Psoas muscle (tissue), 8 donors: ENCODE measurements around the gene VPS35L. TPM values are rescaled to one million over a fixed set of nuclear protein-coding genes. Genes with fewer than 3 reads are reported as not detected.

Source experiments
- ATAC-seq, 4 donors: fragments of 200-7000 bp; cut with Tn5 transposase; one replicate each; pipeline ENCODE4 v1.9.1; 2020; ENCODE audit warnings: moderate library complexity in 3 of 4, mild to moderate bottlenecking in 2 of 4
- DNase-seq, 2 donors: peaks; one replicate each; pipeline ENCODE4 v3.0.0-alpha.2; 2020
- H3K27ac ChIP-seq: fragments of 200-600 bp; one replicate; pipeline ENCODE4 v1.8.0; 2022
- H3K27me3 ChIP-seq, 3 donors: fragments of 200-600 bp in 1 of 3; one replicate each; pipeline versions ENCODE4 v1.6.1 to v1.8.0; 2013 to 2022; ENCODE audit warnings: low read length in 2 of 3, mild to moderate bottlenecking in 2 of 3, moderate library complexity in 1 of 3; ENCODE audit not compliant: insufficient read depth in 3 of 3
- H3K36me3 ChIP-seq, 2 donors: fragments of 200-600 bp in 1 of 2; one replicate each; pipeline versions ENCODE4 v1.6.1 to v1.8.0; 2013 to 2022; ENCODE audit warnings: low read depth in 1 of 2, mild to moderate bottlenecking in 1 of 2, moderate library complexity in 1 of 2; ENCODE audit not compliant: insufficient read depth in 1 of 2
- H3K4me1 ChIP-seq: fragments of 200-600 bp; one replicate; pipeline ENCODE4 v1.8.0; 2022
- H3K4me3 ChIP-seq: fragments of 200-600 bp; one replicate; pipeline ENCODE4 v1.8.0; 2022; ENCODE audit warnings: mild to moderate bottlenecking
- H3K9me3 ChIP-seq: fragments of 200-600 bp; one replicate; pipeline ENCODE4 v1.8.0; 2022
- WGBS, 3 donors: extraction: QIAGEN DNeasy Blood & Tissue Kit; methylation state at CpG; one replicate each; pipeline versions ENCODE4 v1.1.6 to v1.1.7; 2013; 5-methylcytosine and 5-hydroxymethylcytosine counted together
- intact Hi-C, 2 donors: fragments of 100-400 bp; cut with DNase I; formaldehyde crosslinking; loops; one replicate each; pipeline versions ENCODE4 v1.11.0 to v1.14.2; 2022
- polyA plus RNA-seq, 3 donors: library from polyadenylated mRNA; stranded (reverse); fragments of 200-250 nt; gene quantifications; one replicate each; pipeline ENCODE4 v1.2.3, GENCODE V29; 2013
- total RNA-seq, 4 donors: library from RNA; stranded (reverse); fragmentation: NEBNext Ultra II Directional in 2 of 4; extraction: Animal tissue kit (Norgen Biotek cat#: 25700) in 2 of 4; gene quantifications; one replicate each; pipeline versions ENCODE4 v1.2.1 to v1.2.4, GENCODE V29; 2021 to 2023
- TF ChIP-seq, protein P1 (sequence below): fragments of 200-600 bp; IDR thresholded peaks from one replicate; pipeline ENCODE4 v1.8.0; 2022; ENCODE audit warnings: antibody characterized with exemption
- donor health status: healthy with polysubstance abuse.
- donor health status: DM: no; HTN: no; CAD: no; lungs with moderate emphysema.
- donor health status: Bipolar disorder and iron deficiency.
- donor health status: healthy.
- donor health status: DM: yes; HTN: yes; CAD: no.
- donor health status: DM: no; HTN: no; CAD: no.
- donor health status: DM: no; HTN: no; CAD: no.
- donor health status: DM: yes; HTN: yes; CAD: no.

The VPS35L gene
- total and polyA plus RNA-seq, 7 donors = 12.6 to 34.6 (median 27.8) TPM

DNA sequence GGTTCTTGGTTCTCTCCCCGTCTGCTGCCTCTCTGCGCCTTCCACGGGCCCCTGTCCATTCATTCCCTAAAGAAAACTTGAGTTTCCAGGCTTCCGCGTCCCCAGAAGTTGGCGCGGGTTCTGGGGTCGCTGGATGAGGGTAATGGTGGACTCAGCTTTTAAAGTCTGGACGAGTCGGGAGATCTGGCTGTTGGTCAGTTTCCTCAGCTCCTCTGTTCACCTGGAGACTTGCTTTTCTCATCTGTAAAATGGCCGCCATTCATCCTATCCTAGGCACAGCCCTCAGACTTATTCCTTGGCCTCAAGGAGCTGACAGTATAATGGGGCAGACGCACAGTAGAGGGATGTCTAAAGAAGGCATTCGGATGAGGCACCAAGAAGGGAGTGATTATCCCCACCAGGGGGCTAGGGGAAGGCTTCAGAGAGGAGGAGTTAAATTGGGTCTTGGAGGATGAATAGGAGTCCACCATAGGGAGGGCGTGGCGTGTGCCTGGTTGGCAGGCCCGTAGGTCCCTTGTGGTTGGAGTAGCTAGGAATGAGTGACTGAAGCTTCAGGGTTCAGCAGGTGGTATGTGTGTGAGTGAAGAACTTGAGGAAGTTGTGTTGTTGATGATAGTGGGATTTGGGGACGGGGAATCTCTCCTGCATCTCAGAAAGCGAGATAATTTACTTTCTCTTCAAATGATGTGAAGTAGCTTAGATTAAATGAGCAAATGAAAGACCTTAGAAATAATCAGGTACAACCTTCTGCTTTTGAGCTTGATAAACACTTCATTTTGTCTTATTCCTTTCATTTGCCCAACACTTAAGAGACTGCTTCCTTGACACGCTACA, 652 bp downstream of the VPS35L start:
- Histone ChIP-seq H3K4me1 (peaks cover 5% of the 10 kb centered on the region), H3K9me3 (no peaks in the 10 kb centered on the region), H3K27ac (peak overlapping the region; percentile 93), H3K27me3 (no peaks in the 10 kb centered on the region), H3K36me3 (peaks cover 0 to 15% of the 10 kb centered on the region in 2 donors), H3K4me3 (peak overlapping the region; percentile 90)
- DNase-seq = no peak
- TF ChIP-seq, protein P1, sequence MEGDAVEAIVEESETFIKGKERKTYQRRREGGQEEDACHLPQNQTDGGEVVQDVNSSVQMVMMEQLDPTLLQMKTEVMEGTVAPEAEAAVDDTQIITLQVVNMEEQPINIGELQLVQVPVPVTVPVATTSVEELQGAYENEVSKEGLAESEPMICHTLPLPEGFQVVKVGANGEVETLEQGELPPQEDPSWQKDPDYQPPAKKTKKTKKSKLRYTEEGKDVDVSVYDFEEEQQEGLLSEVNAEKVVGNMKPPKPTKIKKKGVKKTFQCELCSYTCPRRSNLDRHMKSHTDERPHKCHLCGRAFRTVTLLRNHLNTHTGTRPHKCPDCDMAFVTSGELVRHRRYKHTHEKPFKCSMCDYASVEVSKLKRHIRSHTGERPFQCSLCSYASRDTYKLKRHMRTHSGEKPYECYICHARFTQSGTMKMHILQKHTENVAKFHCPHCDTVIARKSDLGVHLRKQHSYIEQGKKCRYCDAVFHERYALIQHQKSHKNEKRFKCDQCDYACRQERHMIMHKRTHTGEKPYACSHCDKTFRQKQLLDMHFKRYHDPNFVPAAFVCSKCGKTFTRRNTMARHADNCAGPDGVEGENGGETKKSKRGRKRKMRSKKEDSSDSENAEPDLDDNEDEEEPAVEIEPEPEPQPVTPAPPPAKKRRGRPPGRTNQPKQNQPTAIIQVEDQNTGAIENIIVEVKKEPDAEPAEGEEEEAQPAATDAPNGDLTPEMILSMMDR = no peak
- WGBS, 3 donors = 35 to 38% (median 36%) methylated on average over 19 of the region's 19 CpGs
- intact Hi-C loops = loop anchor here in 1 of 2 donors (2.0 to 5.0 kb wide), 3 partner anchors 33 to 831 kb away; partner anchors contain the start of genes CCP110 and GDE1
- ATAC-seq = peak in 1 of 4 donors; percentile 1

DNA sequence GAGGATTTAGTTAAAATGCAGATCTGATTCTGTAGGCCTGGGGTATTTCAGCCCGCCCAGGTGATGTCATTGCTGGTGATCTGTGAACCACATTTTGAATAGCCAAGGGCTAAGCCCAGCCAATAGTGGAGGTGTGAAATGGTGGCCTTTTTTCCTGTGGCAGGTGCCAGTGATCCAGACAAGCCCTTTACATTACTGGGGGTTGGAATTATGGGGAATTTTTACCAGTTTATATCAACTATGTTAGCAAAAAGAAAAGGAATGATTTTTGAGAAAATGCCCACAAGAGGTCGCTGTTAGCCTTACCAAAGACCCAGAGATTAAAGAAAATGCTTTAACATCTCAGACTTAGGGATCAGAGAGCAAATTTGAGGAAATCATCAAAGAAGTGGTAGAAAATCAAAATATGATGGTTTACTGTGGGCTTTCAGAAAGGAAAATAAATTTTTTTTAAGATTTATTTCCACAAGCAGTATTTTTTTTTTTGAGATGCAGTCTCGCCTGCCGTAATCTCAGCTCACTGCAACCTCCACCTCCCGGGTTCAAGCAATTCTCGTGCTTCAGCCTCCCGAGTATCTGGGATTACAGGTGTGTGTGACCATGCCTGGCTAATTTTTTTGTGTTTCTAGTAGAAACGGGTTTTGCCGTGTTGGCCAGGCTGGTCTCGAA, 3.9 kb downstream of the VPS35L start:
- peaks cover 7% of the 10 kb centered on the region for H3K9me3 ChIP-seq
- TF ChIP-seq, protein P1 = peak; percentile 69
- DNase-seq (no peak), ATAC-seq (no peak)
- peaks cover 5% of the 10 kb centered on the region for H3K4me1 ChIP-seq
- intact Hi-C loops = loop anchor here in 1 of 2 donors (5.0 kb wide), 1 partner anchor 828 kb away; no protein-coding TSS in a partner anchor
- H3K27ac ChIP-seq = no peak overlapping the region
- H3K4me3 ChIP-seq = no peak overlapping the region
- H3K27me3 ChIP-seq = no peaks in the 10 kb centered on the region
- peaks cover 0 to 5% of the 10 kb centered on the region in 2 donors for H3K36me3 ChIP-seq
- 74 to 82% (median 76%) methylated on average over 10 of the region's 10 CpGs for WGBS, 3 donors

DNA sequence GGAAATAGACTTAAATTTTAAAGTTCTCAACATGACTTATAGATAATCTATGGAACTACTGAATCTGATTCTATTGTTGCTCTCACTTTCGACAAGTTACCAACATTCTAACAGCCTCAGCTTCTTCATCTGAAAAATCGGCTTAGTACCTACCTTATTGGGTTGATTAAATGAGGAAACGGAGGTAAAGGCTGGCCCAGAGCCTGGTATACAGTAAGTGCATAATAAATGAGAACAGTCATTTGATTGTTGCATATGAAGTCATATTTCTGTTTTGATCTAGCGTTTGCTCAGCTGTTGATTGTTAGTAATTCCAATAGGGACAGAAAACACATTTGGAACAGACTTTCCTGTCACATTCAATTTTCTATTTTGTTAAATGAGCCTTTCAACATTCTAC, 4.6 kb downstream of the VPS35L start:
- H3K36me3 ChIP-seq = peaks cover 3 to 12% of the 10 kb centered on the region in 2 donors
- no peak overlapping the region for H3K4me3 ChIP-seq
- no peak for ATAC-seq
- intact Hi-C loops = loop anchor here in 1 of 2 donors (5.0 kb wide), 1 partner anchor 37 kb away; no protein-coding TSS in a partner anchor
- DNase-seq = no peak
- WGBS, 3 donors = 93 to 96% (median 95%) methylated on average over 4 of the region's 4 CpGs
- no peaks in the 10 kb centered on the region for H3K27me3 ChIP-seq
- TF ChIP-seq, protein P1 = no peak
- no peak overlapping the region for H3K27ac ChIP-seq
- peaks cover 5% of the 10 kb centered on the region for H3K4me1 ChIP-seq
- peaks cover 7% of the 10 kb centered on the region for H3K9me3 ChIP-seq

- no peak overlapping the region for H3K27ac ChIP-seq
- H3K4me3 ChIP-seq = no peak overlapping the region
- WGBS, 3 donors = 86 to 99% (median 99%) methylated on average over 4 of the region's 4 CpGs
- TF ChIP-seq, protein P1 = no peak
- peaks cover 5 to 45% of the 10 kb centered on the region in 2 donors for H3K36me3 ChIP-seq
- intact Hi-C loops = loop anchor here in 1 of 2 donors (5.0 kb wide), 1 partner anchor 34 kb away; no protein-coding TSS in a partner anchor
- no peaks in the 10 kb centered on the region for H3K27me3 ChIP-seq
- H3K4me1 ChIP-seq = no peaks in the 10 kb centered on the region
- H3K9me3 ChIP-seq = peaks cover 7% of the 10 kb centered on the region
- DNase-seq (no peak), ATAC-seq (no peak)
Measured at GRCh38 chr16:19563377-19563776, 7.9 kb downstream of the VPS35L start.
